Measurements from ENCODE around the gene COL24A1. TPM values are rescaled to one million over a fixed set of nuclear protein-coding genes. Genes with fewer than 3 reads are reported as not detected.

The COL24A1 gene
- total RNA-seq, 6 donors from 2014 or later: 0.30 to 2.1 (median 0.68) TPM

DNA sequence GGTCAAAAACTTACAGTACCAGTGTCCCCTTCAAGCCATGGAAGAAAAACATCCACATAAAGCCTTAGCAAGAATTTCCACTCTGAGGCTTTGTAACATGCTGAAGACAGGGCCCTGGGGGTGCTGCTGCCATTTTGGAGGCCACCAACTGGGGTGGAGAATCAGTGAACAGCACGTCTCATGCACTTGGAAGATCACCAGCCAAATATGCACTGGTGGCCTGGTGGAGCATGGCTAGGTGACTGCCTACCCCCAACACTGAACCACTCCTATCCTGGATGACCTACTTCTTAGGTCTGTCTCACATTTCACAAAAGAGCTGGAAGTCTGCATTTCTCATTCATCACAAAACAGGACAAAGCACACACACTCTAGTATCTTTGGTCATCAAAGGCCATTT is 126.4 kb downstream of the COL24A1 start:
- no peak for DNase-seq
- Histone ChIP-seq H3K27me3 (no peaks in the 10 kb centered on the region), H3K4me1 (no peaks in the 10 kb centered on the region), H3K4me3 (no peak overlapping the region), H3K36me3 (no peaks in the 10 kb centered on the region), H3K27ac (no peak overlapping the region), H3K9me3 (no peaks in the 10 kb centered on the region)
- 80 to 87% methylated on average over 1 of the region's 1 CpG for WGBS, 2 donors
- no peak for ATAC-seq (ENCODE audit: low FRiP score in 2 of 2)
- TF ChIP-seq POLR2A (IDR thresholded peaks at IDR 0.05) (no peak), POLR2AphosphoS5 (IDR thresholded peaks at IDR 0.05) (no peak), EP300 (IDR thresholded peaks at IDR 0.05) (no peak)
- TF ChIP-seq, protein P1, sequence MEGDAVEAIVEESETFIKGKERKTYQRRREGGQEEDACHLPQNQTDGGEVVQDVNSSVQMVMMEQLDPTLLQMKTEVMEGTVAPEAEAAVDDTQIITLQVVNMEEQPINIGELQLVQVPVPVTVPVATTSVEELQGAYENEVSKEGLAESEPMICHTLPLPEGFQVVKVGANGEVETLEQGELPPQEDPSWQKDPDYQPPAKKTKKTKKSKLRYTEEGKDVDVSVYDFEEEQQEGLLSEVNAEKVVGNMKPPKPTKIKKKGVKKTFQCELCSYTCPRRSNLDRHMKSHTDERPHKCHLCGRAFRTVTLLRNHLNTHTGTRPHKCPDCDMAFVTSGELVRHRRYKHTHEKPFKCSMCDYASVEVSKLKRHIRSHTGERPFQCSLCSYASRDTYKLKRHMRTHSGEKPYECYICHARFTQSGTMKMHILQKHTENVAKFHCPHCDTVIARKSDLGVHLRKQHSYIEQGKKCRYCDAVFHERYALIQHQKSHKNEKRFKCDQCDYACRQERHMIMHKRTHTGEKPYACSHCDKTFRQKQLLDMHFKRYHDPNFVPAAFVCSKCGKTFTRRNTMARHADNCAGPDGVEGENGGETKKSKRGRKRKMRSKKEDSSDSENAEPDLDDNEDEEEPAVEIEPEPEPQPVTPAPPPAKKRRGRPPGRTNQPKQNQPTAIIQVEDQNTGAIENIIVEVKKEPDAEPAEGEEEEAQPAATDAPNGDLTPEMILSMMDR (IDR thresholded peaks at IDR 0.05): no peak

DNA sequence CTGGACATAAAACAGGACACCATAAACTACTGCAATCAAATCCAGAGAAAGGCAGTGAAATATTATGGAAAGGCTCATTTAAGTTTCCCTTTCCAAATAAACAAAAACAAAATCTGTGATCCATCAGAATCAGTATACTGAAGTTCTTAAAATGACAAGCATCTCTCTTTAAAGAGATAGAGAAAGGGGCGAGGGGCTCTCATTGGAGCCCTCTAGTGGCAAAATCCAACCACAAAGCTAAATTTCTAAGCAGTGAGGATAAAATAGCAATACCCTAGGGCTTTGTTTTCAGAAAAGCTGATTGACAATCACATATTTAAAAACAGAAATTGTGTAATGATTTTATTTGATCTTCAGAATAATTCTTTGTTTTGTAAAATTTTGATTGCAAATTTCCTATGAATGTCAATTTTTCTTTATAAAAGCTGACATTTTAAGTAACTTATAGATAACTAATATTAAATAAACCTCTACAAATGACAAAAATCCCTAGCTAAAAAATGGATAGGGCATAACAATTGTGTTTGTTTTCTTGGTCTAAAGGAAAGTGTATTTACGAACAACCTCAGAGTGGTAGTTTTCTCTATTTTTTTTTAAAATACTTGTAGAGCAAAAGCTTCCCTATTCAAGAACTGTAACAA is 138.2 kb downstream of the COL24A1 start:
- H3K4me1 ChIP-seq: no peaks in the 10 kb centered on the region
- H3K4me3 ChIP-seq: no peak overlapping the region
- ATAC-seq (ENCODE audit: low FRiP score in 2 of 2): no peak
- no peak overlapping the region for H3K27ac ChIP-seq
- H3K9me3 ChIP-seq: no peaks in the 10 kb centered on the region
- TF ChIP-seq, protein P1 (IDR thresholded peaks at IDR 0.05): peak in 4 of 6 experiments; percentile 25 to 43 (median 37)
- TF ChIP-seq POLR2AphosphoS5 (IDR thresholded peaks at IDR 0.05) (no peak), EP300 (IDR thresholded peaks at IDR 0.05) (no peak), POLR2A (IDR thresholded peaks at IDR 0.05) (no peak)
- DNase-seq: no peak
- 39 to 41% methylated on average over 2 of the region's 2 CpGs for WGBS, 2 donors
- no peaks in the 10 kb centered on the region for H3K36me3 ChIP-seq
- H3K27me3 ChIP-seq: no peaks in the 10 kb centered on the region

DNA sequence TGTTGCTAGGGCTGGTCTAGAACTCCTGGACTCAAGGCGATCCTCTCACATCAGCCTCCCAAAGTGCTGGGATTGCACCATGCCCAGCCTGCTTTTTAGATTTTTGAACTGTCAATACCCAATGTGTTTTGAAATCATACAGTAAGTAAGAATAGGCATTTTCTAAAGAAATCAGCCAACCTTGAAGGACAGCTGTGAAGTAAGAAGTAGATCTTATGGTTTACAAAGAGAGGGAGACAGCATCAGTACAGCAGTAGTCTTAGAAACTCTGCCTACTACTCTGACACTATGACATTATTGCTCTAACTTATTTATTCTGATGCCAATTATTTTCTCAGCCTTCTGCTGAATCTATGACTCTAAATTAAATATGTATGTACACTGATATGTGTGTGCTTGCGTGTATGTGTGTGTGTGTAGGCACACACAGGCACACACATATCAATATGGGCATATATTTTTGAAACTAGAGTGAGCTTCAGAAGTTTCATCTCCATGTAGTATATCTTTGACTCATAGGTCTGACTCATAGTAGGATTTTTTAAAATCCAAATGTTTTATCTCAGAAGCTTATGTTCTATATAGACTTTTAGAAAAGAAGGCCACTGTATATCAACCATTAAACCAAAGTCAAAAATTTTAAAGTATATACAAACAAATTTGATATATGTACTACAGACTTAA is 140.4 kb downstream of the COL24A1 start:
- no peaks in the 10 kb centered on the region for H3K4me1 ChIP-seq
- no peak for TF ChIP-seq POLR2A (IDR thresholded peaks at IDR 0.05)
- TF ChIP-seq POLR2AphosphoS5 (IDR thresholded peaks at IDR 0.05): no peak
- TF ChIP-seq EP300 (IDR thresholded peaks at IDR 0.05): no peak
- TF ChIP-seq, protein P1 (IDR thresholded peaks at IDR 0.05): no peak
- no peaks in the 10 kb centered on the region for H3K27me3 ChIP-seq
- no peak overlapping the region for H3K4me3 ChIP-seq
- H3K9me3 ChIP-seq: no peaks in the 10 kb centered on the region
- no peaks in the 10 kb centered on the region for H3K36me3 ChIP-seq
- no peak for DNase-seq
- WGBS, 2 donors: 67 to 97% methylated on average over 2 of the region's 2 CpGs
- no peak for ATAC-seq (ENCODE audit: low FRiP score in 2 of 2)
- no peak overlapping the region for H3K27ac ChIP-seq

DNA sequence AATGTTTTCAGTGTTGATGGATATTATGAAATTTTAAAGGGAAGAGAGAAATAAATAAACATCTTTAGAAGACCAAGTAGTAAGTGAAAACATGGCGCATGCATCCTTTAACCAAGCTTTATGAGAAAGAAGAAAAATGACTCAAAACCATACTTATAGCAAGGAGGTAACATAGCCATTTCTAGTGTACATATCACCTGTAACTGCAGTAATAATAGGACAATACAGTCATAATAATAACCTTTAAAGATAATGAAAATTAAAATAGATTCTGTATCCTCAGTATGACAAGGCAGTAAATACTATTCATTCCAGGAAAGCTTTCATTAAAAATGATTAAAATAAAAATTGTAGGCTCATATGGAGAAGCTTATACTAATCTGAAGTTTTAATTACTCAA is 141.2 kb downstream of the COL24A1 start:
- H3K9me3 ChIP-seq: no peaks in the 10 kb centered on the region
- DNase-seq: no peak
- TF ChIP-seq EP300 (IDR thresholded peaks at IDR 0.05): no peak
- TF ChIP-seq, protein P1 (IDR thresholded peaks at IDR 0.05): no peak
- TF ChIP-seq POLR2A (IDR thresholded peaks at IDR 0.05): no peak
- no peak for TF ChIP-seq POLR2AphosphoS5 (IDR thresholded peaks at IDR 0.05)
- H3K4me1 ChIP-seq: no peaks in the 10 kb centered on the region
- no peaks in the 10 kb centered on the region for H3K27me3 ChIP-seq
- no peak overlapping the region for H3K4me3 ChIP-seq
- no peaks in the 10 kb centered on the region for H3K36me3 ChIP-seq
- no peak overlapping the region for H3K27ac ChIP-seq
- 74 to 90% methylated on average over 1 of the region's 1 CpG for WGBS, 2 donors
- ATAC-seq (ENCODE audit: low FRiP score in 2 of 2): no peak

Data from upper lobe of left lung (tissue), 6 donors.